PC-3 (cell line): ENCODE measurements around the gene RB1. TPM values are rescaled to one million over a fixed set of nuclear protein-coding genes. Genes with fewer than 3 reads are reported as not detected.

ENCODE experiments used
- ATAC-seq: fragments of 200-7000 bp; cut with Tn5 transposase; 2 replicates; pipeline ENCODE4 v1.9.1; 2020; ENCODE audit warnings: mild to moderate bottlenecking, moderate library complexity
- BruUV-seq: library from RNA; stranded (reverse); fragments of 400-500 nt; replicated peaks from 2 replicates; lab custom pipeline; 2021; lab: Mats Ljungman, UMichigan
- CTCF ChIA-PET: fragments of 300-600 bp; sonication (Branson Sonifier 250); formaldehyde crosslinking; loops from one replicate; lab custom pipeline; 2022; ENCODE audit warnings: antibody characterized with exemption; lab: Charles Lee
- POLR2A ChIA-PET: fragments of 300-600 bp; sonication (Branson Sonifier 250); formaldehyde crosslinking; loops from one replicate; lab custom pipeline; 2022; ENCODE audit warnings: antibody characterized with exemption; ENCODE audit not compliant: unreplicated experiment; lab: Charles Lee
- DNase-seq: peaks from one replicate; pipeline ENCODE4 v3.0.0-alpha.2; 2015
- H2AFZ ChIP-seq: fragments of 300-600 bp; sonication (generic); 2 replicates; pipeline ENCODE4 v1.6.0; 2016; ENCODE audit warnings: antibody characterized with exemption, low read length
- H3F3A ChIP-seq: fragments of 300-600 bp; sonication (generic); one replicate; pipeline ENCODE4 v1.6.0; 2017; ENCODE audit warnings: antibody characterized with exemption, low read length, control low read depth, mild to moderate bottlenecking; ENCODE audit not compliant: unreplicated experiment
- H3K27ac ChIP-seq: fragments of 300-600 bp; sonication (generic); 2 replicates; pipeline ENCODE4 v1.5.1; 2016; ENCODE audit warnings: mild to moderate bottlenecking, low read length
- H3K27me3 ChIP-seq: fragments of 300-600 bp; sonication (generic); 2 replicates; pipeline ENCODE4 v1.6.1; 2016; ENCODE audit warnings: low read length, mixed read lengths
- H3K36me3 ChIP-seq: fragments of 300-600 bp; sonication (generic); 2 replicates; pipeline ENCODE4 v1.6.1; 2016; ENCODE audit warnings: low read depth, mixed run types, low read length, mixed read lengths
- H3K4me1 ChIP-seq: fragments of 300-600 bp; sonication (generic); 2 replicates; pipeline ENCODE4 v1.5.1; 2016; ENCODE audit warnings: low read length; ENCODE audit not compliant: insufficient read depth
- H3K4me2 ChIP-seq: fragments of 300-600 bp; sonication (generic); 2 replicates; pipeline ENCODE4 v1.6.0; 2016; ENCODE audit warnings: low read length
- H3K4me3 ChIP-seq: fragments of 300-600 bp; sonication (generic); 2 replicates; pipeline ENCODE4 v1.5.1; 2016; ENCODE audit warnings: mild to moderate bottlenecking, low read length, mixed read lengths
- H3K79me2 ChIP-seq: fragments of 300-600 bp; sonication (generic); 2 replicates; pipeline ENCODE4 v1.6.1; 2017; ENCODE audit warnings: low read length, mixed read lengths
- H3K9ac ChIP-seq: fragments of 300-600 bp; sonication (generic); 2 replicates; pipeline ENCODE4 v1.6.0; 2016; ENCODE audit warnings: mild to moderate bottlenecking, low read length
- H3K9me2 ChIP-seq: fragments of 300-600 bp; sonication (generic); replicated peaks from 2 replicates; pipeline ENCODE4 v1.6.1; 2016; ENCODE audit warnings: mixed run types, low read length, mixed read lengths
- H3K9me3 ChIP-seq: fragments of 300-600 bp; sonication (generic); 2 replicates; pipeline ENCODE4 v1.6.1; 2016; ENCODE audit warnings: low read length, mixed read lengths
- H4K20me1 ChIP-seq: fragments of 300-600 bp; sonication (generic); 2 replicates; pipeline ENCODE4 v1.6.1; 2016; ENCODE audit warnings: low read length, mixed read lengths
- CTCF ChIP-seq: fragments of 300-600 bp; sonication (generic); conservative IDR thresholded peaks from 2 replicates; pipeline ENCODE4 v1.5.1; 2017; ENCODE audit warnings: antibody characterized with exemption, low read depth, mild to moderate bottlenecking, low read length
- EZH2 ChIP-seq: fragments of 300-600 bp; sonication (generic); IDR thresholded peaks from one replicate; pipeline ENCODE4 v1.6.1; 2017; ENCODE audit warnings: antibody characterized with exemption, mild to moderate bottlenecking, low read length; ENCODE audit not compliant: unreplicated experiment
- EZH2phosphoT487 ChIP-seq: fragments of 300-600 bp; sonication (generic); IDR thresholded peaks from 2 replicates; pipeline ENCODE4 v1.6.1; 2018; ENCODE audit warnings: mild to moderate bottlenecking, antibody characterized with exemption, low read length, borderline replicate concordance
- intact Hi-C: fragments of 100-400 bp; cut with micrococcal nuclease; formaldehyde crosslinking; loops from 2 replicates; pipeline ENCODE4 v1.9.0; 2023
- total RNA-seq: library from RNA; depleted of rRNA; stranded (reverse); fragments of >200 nt; gene quantifications from 2 replicates; pipeline ENCODE4 v1.2.3, GENCODE V29; 2014

Gene RB1
- total RNA-seq, 1 experiment from 2014 or later, result 14.3 TPM

DNA sequence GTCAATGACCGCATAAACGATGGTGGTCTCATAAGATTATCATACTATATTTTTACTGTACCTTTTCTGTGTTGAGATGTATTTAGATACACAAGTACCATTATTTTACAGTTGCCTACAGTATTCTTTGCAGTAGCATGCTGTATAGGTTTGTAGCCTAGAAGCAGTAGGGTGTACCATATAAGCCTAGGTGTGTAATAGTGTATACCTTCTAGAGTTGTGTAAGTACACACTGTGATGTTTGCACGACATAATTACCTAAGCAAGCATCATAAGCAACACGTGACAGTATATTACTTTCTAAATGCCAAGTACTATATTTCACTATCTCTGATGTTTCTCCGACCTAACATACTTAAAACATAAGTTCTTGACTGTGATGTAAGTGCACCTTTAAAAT is 106.6 kb downstream of the RB1 start:
- Histone ChIP-seq H3K9me3 (no peaks in the 10 kb centered on the region), H3K36me3 (no peaks in the 10 kb centered on the region), H3F3A (peaks cover 5% of the 10 kb centered on the region), H3K4me1 (peaks cover 19% of the 10 kb centered on the region), H3K79me2 (peaks cover 36% of the 10 kb centered on the region), H3K9ac (no peak overlapping the region), H4K20me1 (no peaks in the 10 kb centered on the region), H3K4me3 (peak overlapping the region; percentile 73), H3K27ac (no peak overlapping the region), H2AFZ (no peak overlapping the region), H3K4me2 (peak overlapping the region; percentile 80), H3K9me2 (no peaks in the 10 kb centered on the region), H3K27me3 (no peaks in the 10 kb centered on the region)
- ChIA-PET POLR2A (no interaction called here), CTCF (no interaction called here)
- ATAC-seq (no peak), DNase-seq (no peak)
- no peak for TF ChIP-seq EZH2
- TF ChIP-seq EZH2phosphoT487, result no peak
- no peak for TF ChIP-seq CTCF
- intact Hi-C loops, result loop anchor here (5.0 kb wide), 2 partner anchors 122 to 152 kb away; partner anchors contain the start of gene RCBTB2
- no TSS peak for BruUV-seq

DNA sequence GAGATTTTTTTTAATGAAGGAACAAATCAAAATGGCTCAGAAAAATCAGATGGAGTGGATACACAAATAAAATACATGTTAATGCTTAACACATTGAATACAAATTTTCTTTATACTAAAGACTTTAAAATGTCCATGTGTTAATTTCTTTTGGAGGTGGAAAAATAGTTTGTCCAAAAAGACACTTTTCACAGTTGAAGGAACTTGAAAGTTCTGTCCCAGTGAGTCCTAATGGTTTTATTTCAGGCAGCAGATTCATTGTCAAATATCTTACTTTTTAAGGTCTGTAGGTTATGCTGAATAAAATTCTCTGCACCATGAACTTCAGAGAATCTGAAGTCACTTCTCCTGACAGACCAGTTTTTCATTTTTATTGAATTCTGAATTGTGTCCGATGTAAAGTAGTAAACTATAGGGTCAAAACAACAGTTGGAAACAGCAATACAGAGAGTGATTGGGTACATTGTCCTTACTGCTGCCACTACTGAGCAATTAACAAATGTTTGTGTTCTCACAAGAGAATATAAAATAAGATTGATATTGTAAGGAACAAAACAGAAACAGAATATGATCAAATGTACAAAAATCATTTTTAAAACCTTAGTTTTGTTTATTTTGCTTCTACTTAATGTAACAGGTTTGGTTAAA is 107.7 kb downstream of the RB1 start:
- DNase-seq (peak; percentile 13), ATAC-seq (peak; percentile 17; the same call in 1 of the 2 replicates)
- peak overlapping the region; percentile 88 for H3K4me2 ChIP-seq
- peaks cover 26% of the 10 kb centered on the region for H3K4me1 ChIP-seq
- no peaks in the 10 kb centered on the region for H3K9me3 ChIP-seq
- intact Hi-C loops, result loop anchor here (5.0 kb wide), 2 partner anchors 121 to 151 kb away; partner anchors contain the start of gene RCBTB2
- POLR2A ChIA-PET, result no interaction called here
- peak overlapping the region; percentile 75 for H3K9ac ChIP-seq
- CTCF ChIA-PET, result no interaction called here
- H3K4me3 ChIP-seq, result peak overlapping the region; percentile 73
- H3K27ac ChIP-seq, result 0 out of 2 replicates have a peak overlapping the region, but pooled peaks have one; percentile 72
- H3K9me2 ChIP-seq, result no peaks in the 10 kb centered on the region
- no peaks in the 10 kb centered on the region for H4K20me1 ChIP-seq
- no peaks in the 10 kb centered on the region for H3K27me3 ChIP-seq
- H2AFZ ChIP-seq, result peak overlapping the region; percentile 45; the same call in 1 of the 2 replicates
- TF ChIP-seq EZH2phosphoT487 (no peak), EZH2 (no peak), CTCF (no peak)
- BruUV-seq, result no TSS peak
- peaks cover 7% of the 10 kb centered on the region for H3F3A ChIP-seq
- peaks cover 36% of the 10 kb centered on the region for H3K79me2 ChIP-seq
- H3K36me3 ChIP-seq, result no peaks in the 10 kb centered on the region
